Endothelial cell of umbilical vein (primary cell): ENCODE measurements around the gene ASB10.

Source experiments
- EZH2 ChIP-seq: IDR thresholded peaks from 2 replicates; pipeline ENCODE4 v1.6.1; 2012; ENCODE audit warnings: borderline replicate concordance, low read depth, mild to moderate bottlenecking, moderate library complexity, low read length, inconsistent platforms; ENCODE audit not compliant: severe bottlenecking
- MAX ChIP-seq: IDR thresholded peaks from 2 replicates; pipeline ENCODE4 v1.6.1; 2011; ENCODE audit not compliant: insufficient read depth, insufficient read length
- POLR2A ChIP-seq: IDR thresholded peaks from 2 replicates; pipeline ENCODE4 v1.6.1; 2012; ENCODE audit warnings: low read depth, mild to moderate bottlenecking, control low read depth, low read length
- POLR2AphosphoS5 ChIP-seq: IDR thresholded peaks from 2 replicates; pipeline ENCODE4 v1.6.1; 2012; ENCODE audit warnings: low read depth, mild to moderate bottlenecking, control low read depth, low read length, moderate library complexity; ENCODE audit not compliant: insufficient read depth
- TF ChIP-seq, protein P1 (sequence below), 2 donors: IDR thresholded peaks; 1 replicate in 1 of 2; 2 replicates in 1 of 2; pipeline ENCODE4 v1.5.1; 2011; ENCODE audit warnings: low read length in 2 of 2, mild to moderate bottlenecking in 2 of 2, moderate library complexity in 2 of 2, control low read depth in 1 of 2, inconsistent platforms in 1 of 2, low read depth in 1 of 2; ENCODE audit not compliant: insufficient read depth in 1 of 2; ENCODE audit errors: extremely low read depth in 1 of 2

DNA sequence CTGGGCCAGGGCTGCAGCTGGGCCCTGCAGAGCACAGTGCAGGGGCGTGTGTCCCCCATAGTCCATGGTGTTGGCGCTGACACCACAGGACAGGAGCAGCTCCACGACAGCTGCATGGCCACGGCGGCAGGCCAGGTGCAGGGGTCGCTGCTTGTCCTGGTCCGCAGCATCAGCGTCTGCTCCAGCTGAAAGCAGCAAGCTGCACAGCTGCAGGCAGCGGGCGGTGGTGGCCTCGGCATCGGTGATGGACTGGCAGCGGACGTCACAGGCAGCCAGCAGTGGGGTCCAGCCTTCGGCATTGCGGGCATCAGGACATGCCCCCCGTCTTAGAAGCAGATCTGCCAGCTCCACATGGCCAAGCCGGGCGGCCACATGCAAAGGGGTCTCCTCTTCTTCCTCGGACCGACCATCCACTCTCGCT is 6.0 kb downstream of the ASB10 start:
- TF ChIP-seq POLR2AphosphoS5 (no peak), POLR2A (no peak), MAX (no peak), EZH2 (no peak)
- TF ChIP-seq, protein P1, sequence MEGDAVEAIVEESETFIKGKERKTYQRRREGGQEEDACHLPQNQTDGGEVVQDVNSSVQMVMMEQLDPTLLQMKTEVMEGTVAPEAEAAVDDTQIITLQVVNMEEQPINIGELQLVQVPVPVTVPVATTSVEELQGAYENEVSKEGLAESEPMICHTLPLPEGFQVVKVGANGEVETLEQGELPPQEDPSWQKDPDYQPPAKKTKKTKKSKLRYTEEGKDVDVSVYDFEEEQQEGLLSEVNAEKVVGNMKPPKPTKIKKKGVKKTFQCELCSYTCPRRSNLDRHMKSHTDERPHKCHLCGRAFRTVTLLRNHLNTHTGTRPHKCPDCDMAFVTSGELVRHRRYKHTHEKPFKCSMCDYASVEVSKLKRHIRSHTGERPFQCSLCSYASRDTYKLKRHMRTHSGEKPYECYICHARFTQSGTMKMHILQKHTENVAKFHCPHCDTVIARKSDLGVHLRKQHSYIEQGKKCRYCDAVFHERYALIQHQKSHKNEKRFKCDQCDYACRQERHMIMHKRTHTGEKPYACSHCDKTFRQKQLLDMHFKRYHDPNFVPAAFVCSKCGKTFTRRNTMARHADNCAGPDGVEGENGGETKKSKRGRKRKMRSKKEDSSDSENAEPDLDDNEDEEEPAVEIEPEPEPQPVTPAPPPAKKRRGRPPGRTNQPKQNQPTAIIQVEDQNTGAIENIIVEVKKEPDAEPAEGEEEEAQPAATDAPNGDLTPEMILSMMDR (IDR thresholded peaks at IDR 0.05; ENCODE audit: extremely low read depth in 1 of 2, insufficient read depth in 1 of 2, low read depth in 1 of 2, low read length in 2 of 2) = no peak
